ENCODE results near the gene RAP1GAP2.
A peak's percentile ranks its signal among the peaks of the same experiment; 100 is the strongest.
"Not testable (repeated sequence)": the region's sequence is repeated elsewhere in the genome, so short reads cannot be mapped to it uniquely, and the experiment has no call there.

Gene RAP1GAP2

GRCh38 chr17:2815781-2816185, 19.5 kb downstream of the RAP1GAP2 start:
- peak; percentile 21 for FAIRE-seq

GRCh38 chr17:2816688-2817087, 20.4 kb downstream of the RAP1GAP2 start:
- no peak for FAIRE-seq

- not testable (repeated sequence) for FAIRE-seq
These were observed 23.1 kb downstream of the RAP1GAP2 start for GRCh38 chr17:2819294-2819693.

GRCh38 chr17:2819921-2820501, 23.8 kb downstream of the RAP1GAP2 start:
- FAIRE-seq: no peak

GRCh38 chr17:2821868-2822267, 25.6 kb downstream of the RAP1GAP2 start:
- no peak for FAIRE-seq

- FAIRE-seq: no peak
These were observed 26.1 kb downstream of the RAP1GAP2 start for GRCh38 chr17:2822358-2822757.

- FAIRE-seq: peak; percentile 5
These were observed 29.2 kb downstream of the RAP1GAP2 start for GRCh38 chr17:2825253-2825970.

- peak; percentile 77 for FAIRE-seq
These were observed 32.3 kb downstream of the RAP1GAP2 start for GRCh38 chr17:2828397-2829038.

- no peak for FAIRE-seq
These were observed 34.4 kb downstream of the RAP1GAP2 start for GRCh38 chr17:2830678-2831077.

- FAIRE-seq: no peak
These were observed 39.5 kb downstream of the RAP1GAP2 start for GRCh38 chr17:2835780-2836179.

GRCh38 chr17:2837147-2837561, 40.9 kb downstream of the RAP1GAP2 start:
- no peak for FAIRE-seq

- FAIRE-seq: no peak
These were observed 45.4 kb downstream of the RAP1GAP2 start for GRCh38 chr17:2841606-2842005.

GRCh38 chr17:2842464-2842863, 46.2 kb downstream of the RAP1GAP2 start:
- no peak for FAIRE-seq

- FAIRE-seq: peak; percentile 94
These were observed 48.2 kb downstream of the RAP1GAP2 start for GRCh38 chr17:2844416-2844815.

GRCh38 chr17:2847381-2848333, 51.4 kb downstream of the RAP1GAP2 start:
- FAIRE-seq: no peak

GRCh38 chr17:2849327-2849670, 53.1 kb downstream of the RAP1GAP2 start:
- FAIRE-seq: no peak

- no peak for FAIRE-seq
These were observed 54.8 kb downstream of the RAP1GAP2 start for GRCh38 chr17:2850991-2851390.

GRCh38 chr17:2851615-2852014, 55.4 kb downstream of the RAP1GAP2 start:
- FAIRE-seq: no peak

- FAIRE-seq: no peak
These were observed 56.0 kb downstream of the RAP1GAP2 start for GRCh38 chr17:2852221-2852620.

- no peak for FAIRE-seq
These were observed 56.6 kb downstream of the RAP1GAP2 start for GRCh38 chr17:2852729-2853282.

- no peak for FAIRE-seq
These were observed 57.3 kb downstream of the RAP1GAP2 start for GRCh38 chr17:2853283-2854142.

All from islet of Langerhans (tissue), 1 donor.